ENCODE results near the gene HSPB7. TPM values are rescaled to one million over a fixed set of nuclear protein-coding genes. Genes with fewer than 3 reads are reported as not detected.

HSPB7 gene
- total RNA-seq, 1 donor from 2014 or later: 4.9 TPM

GRCh38 chr1:15974855-15975254, 43.0 kb downstream of the HSPB7 start:
- Histone ChIP-seq H3K4me3 (peak overlapping the region; percentile 86), H3K27me3 (ENCODE audit: low read depth) (no peaks in the 10 kb centered on the region), H3K36me3 (peaks cover 19% of the 10 kb centered on the region), H3K4me1 (peaks cover 23% of the 10 kb centered on the region), H3K27ac (peak overlapping the region; percentile 79), H3K9me3 (no peaks in the 10 kb centered on the region)
- TF ChIP-seq CTCF (IDR thresholded peaks at IDR 0.05): no peak
- ATAC-seq: no peak
- intact Hi-C loops (cut with DNase I): no loop called here
- no peak for DNase-seq

GRCh38 chr1:15973772-15974171, 44.1 kb downstream of the HSPB7 start:
- Histone ChIP-seq H3K36me3 (peaks cover 28% of the 10 kb centered on the region), H3K9me3 (no peaks in the 10 kb centered on the region), H3K4me1 (peaks cover 23% of the 10 kb centered on the region), H3K4me3 (no peak overlapping the region), H3K27me3 (ENCODE audit: low read depth) (no peaks in the 10 kb centered on the region), H3K27ac (no peak overlapping the region)
- no peak for TF ChIP-seq CTCF (IDR thresholded peaks at IDR 0.05)
- intact Hi-C loops (cut with DNase I): no loop called here
- DNase-seq: no peak
- no peak for ATAC-seq

GRCh38 chr1:15972409-15972808, 45.4 kb downstream of the HSPB7 start:
- intact Hi-C loops (cut with DNase I): no loop called here
- no peak for ATAC-seq
- H3K27ac ChIP-seq: no peak overlapping the region
- DNase-seq: no peak
- H3K4me3 ChIP-seq: no peak overlapping the region
- no peaks in the 10 kb centered on the region for H3K27me3 ChIP-seq (ENCODE audit: low read depth)
- H3K4me1 ChIP-seq: peaks cover 33% of the 10 kb centered on the region
- no peaks in the 10 kb centered on the region for H3K9me3 ChIP-seq
- H3K36me3 ChIP-seq: peaks cover 35% of the 10 kb centered on the region
- TF ChIP-seq CTCF (IDR thresholded peaks at IDR 0.05): no peak

- intact Hi-C loops (cut with DNase I): no loop called here
Measured at GRCh38 chr1:15970911-15971310, 46.9 kb downstream of the HSPB7 start.

GRCh38 chr1:15969321-15969880, 48.4 kb downstream of the HSPB7 start:
- Histone ChIP-seq H3K27me3 (ENCODE audit: low read depth) (no peaks in the 10 kb centered on the region), H3K4me1 (peaks cover 47% of the 10 kb centered on the region), H3K27ac (no peak overlapping the region), H3K36me3 (peaks cover 35% of the 10 kb centered on the region), H3K4me3 (no peak overlapping the region), H3K9me3 (no peaks in the 10 kb centered on the region)
- DNase-seq: no peak
- no peak for TF ChIP-seq CTCF (IDR thresholded peaks at IDR 0.05)
- ATAC-seq: no peak
- intact Hi-C loops (cut with DNase I): no loop called here

More at GRCh38 chr1:15970911-15971310, 46.9 kb downstream of the HSPB7 start:
- TF ChIP-seq CTCF (IDR thresholded peaks at IDR 0.05): no peak
- no peak for ATAC-seq
- Histone ChIP-seq H3K27ac (no peak overlapping the region), H3K4me3 (no peak overlapping the region), H3K27me3 (ENCODE audit: low read depth) (no peaks in the 10 kb centered on the region), H3K4me1 (peaks cover 42% of the 10 kb centered on the region), H3K36me3 (peaks cover 35% of the 10 kb centered on the region), H3K9me3 (no peaks in the 10 kb centered on the region)
- no peak for DNase-seq
